GM12873 (cell line): ENCODE measurements around the gene TENM3.

Experiments
- TF ChIP-seq, protein P1 (sequence below): IDR thresholded peaks from 2 replicates; pipeline ENCODE4 v1.5.1; 2012; ENCODE audit warnings: low read depth, mild to moderate bottlenecking, moderate library complexity, low read length, control low read depth; ENCODE audit not compliant: insufficient read depth; ENCODE audit errors: missing control alignments

The TENM3 gene

GRCh38 chr4:182416067-182416466 lies 172.9 kb downstream of the TENM3 start:
- TF ChIP-seq, protein P1, sequence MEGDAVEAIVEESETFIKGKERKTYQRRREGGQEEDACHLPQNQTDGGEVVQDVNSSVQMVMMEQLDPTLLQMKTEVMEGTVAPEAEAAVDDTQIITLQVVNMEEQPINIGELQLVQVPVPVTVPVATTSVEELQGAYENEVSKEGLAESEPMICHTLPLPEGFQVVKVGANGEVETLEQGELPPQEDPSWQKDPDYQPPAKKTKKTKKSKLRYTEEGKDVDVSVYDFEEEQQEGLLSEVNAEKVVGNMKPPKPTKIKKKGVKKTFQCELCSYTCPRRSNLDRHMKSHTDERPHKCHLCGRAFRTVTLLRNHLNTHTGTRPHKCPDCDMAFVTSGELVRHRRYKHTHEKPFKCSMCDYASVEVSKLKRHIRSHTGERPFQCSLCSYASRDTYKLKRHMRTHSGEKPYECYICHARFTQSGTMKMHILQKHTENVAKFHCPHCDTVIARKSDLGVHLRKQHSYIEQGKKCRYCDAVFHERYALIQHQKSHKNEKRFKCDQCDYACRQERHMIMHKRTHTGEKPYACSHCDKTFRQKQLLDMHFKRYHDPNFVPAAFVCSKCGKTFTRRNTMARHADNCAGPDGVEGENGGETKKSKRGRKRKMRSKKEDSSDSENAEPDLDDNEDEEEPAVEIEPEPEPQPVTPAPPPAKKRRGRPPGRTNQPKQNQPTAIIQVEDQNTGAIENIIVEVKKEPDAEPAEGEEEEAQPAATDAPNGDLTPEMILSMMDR = no peak

DNA sequence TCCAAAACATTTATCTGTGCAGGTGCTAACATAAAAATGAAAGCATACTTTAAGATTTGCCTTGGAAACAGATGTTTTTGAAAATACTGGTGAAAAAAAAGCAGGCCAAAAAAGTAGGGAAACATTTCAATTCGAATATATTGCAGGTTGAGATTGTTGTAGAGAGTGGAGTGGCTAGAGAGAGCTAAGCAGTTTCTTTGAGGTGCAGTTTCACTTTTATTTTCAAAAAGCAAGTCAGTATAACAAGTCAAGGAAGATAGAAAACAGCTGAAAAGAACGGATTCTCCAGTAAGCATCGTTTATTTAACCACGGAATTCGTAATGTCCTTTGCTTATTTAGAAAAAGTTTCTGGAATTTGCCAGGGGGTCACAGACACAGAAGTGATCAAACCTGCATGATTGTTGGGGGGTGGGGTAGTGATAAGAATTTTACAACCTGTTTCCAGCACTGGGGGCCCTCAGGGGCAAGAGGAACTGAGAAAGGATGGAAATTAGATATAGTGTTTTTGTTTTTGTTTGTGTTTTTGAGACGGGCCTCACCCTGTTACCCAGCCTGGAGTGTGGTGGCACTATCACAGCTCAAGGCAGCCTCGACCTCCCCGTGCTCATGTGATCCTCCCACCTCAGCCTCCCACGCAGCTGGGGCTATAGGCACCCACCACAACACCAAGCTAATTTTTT lies 175.0 kb downstream of the TENM3 start:
- TF ChIP-seq, protein P1 = no peak

GRCh38 chr4:182420189-182420588 lies 177.0 kb downstream of the TENM3 start:
- TF ChIP-seq, protein P1 = no peak

GRCh38 chr4:182421753-182422152 lies 178.6 kb downstream of the TENM3 start:
- TF ChIP-seq, protein P1 = no peak

GRCh38 chr4:182425302-182425701 lies 182.1 kb downstream of the TENM3 start:
- TF ChIP-seq, protein P1 = no peak

DNA sequence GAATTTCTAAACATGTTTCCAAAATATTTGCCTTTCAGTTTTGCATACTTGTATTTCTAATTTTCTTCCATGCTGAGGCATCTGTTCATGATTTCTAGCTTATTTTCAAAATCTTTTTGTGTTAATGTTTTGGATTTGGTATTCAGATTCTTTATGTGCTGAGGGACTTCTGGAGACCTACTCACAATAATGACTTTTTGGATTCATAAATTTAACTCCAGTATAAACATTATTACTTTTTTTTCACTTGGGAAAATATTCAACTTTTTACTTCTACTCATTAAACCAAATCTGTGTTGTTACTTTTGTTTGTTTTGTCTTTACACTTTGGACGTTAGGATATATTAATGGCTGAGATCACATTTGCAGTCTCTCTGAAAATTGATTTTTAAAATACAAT lies 183.7 kb downstream of the TENM3 start:
- TF ChIP-seq, protein P1 = no peak

GRCh38 chr4:182427554-182427953 lies 184.4 kb downstream of the TENM3 start:
- TF ChIP-seq, protein P1 = no peak
